Measurements from ENCODE around the gene KIF26B. TPM values are rescaled to one million over a fixed set of nuclear protein-coding genes. Genes with fewer than 3 reads are reported as not detected.

Gene KIF26B
- polyA plus RNA-seq, 1 of the 3 experiments (the other 2 are of a cell fraction), result 2.6 TPM

GRCh38 chr1:245698860-245699259 is 544.1 kb downstream of the KIF26B start:
- Histone ChIP-seq H2AFZ (ENCODE audit: low read depth) (no peak overlapping the region), H3K27ac (ENCODE audit: low read depth in 2 of 2, low read length in 1 of 2) (peak overlapping the region in 1 of 2 experiments; percentile 36; a peak in 1 of 4 replicates), H3K9me3 (no peaks in the 10 kb centered on the region), H4K20me1 (ENCODE audit: insufficient read depth) (no peaks in the 10 kb centered on the region), H3K9ac (no peak overlapping the region), H3K4me3 (ENCODE audit: low read depth in 2 of 2, low read length in 1 of 2) (no peak overlapping the region), H3K9me2 (no peaks in the 10 kb centered on the region), H3K4me1 (ENCODE audit: control insufficient read depth in 1 of 2, insufficient read depth in 2 of 2, low read depth in 1 of 2, low read length in 1 of 2) (peaks cover 0 to 16% of the 10 kb centered on the region in 2 experiments; a peak in 1 of 4 replicates), H3F3A (replicated peaks; ENCODE audit: insufficient read depth) (no peaks in the 10 kb centered on the region), H3K79me2 (ENCODE audit: insufficient read depth) (no peaks in the 10 kb centered on the region), H3K36me3 (replicated peaks in 1 of 2; ENCODE audit: control insufficient read depth in 1 of 2, insufficient read depth in 2 of 2, low read length in 1 of 2) (peaks cover 0 to 58% of the 10 kb centered on the region in 2 experiments), H3K4me2 (no peak overlapping the region), H3K27me3 (ENCODE audit: insufficient read depth) (no peaks in the 10 kb centered on the region)
- CTCF ChIA-PET, result no interaction called here
- POLR2A ChIA-PET, result no interaction called here
- no peak for DNase-seq
- no peak for TF ChIP-seq ELF1 (IDR thresholded peaks at IDR 0.05)
- no peak for TF ChIP-seq EP300 (IDR thresholded peaks at IDR 0.05; ENCODE audit: borderline replicate concordance in 1 of 2, low read depth in 1 of 2, low read length in 1 of 2)
- TF ChIP-seq FOXJ3 (CRISPR knock-in tag; IDR thresholded peaks at IDR 0.05), result no peak
- no peak for TF ChIP-seq RCOR1 (IDR thresholded peaks at IDR 0.05; ENCODE audit: low read length)
- no peak for TF ChIP-seq MXI1 (IDR thresholded peaks at IDR 0.05; ENCODE audit: low read depth, low read length)
- TF ChIP-seq NFIC (IDR thresholded peaks at IDR 0.05; ENCODE audit: borderline replicate concordance), result no peak
- no peak for TF ChIP-seq RAD21 (IDR thresholded peaks at IDR 0.05; ENCODE audit: low read length)
- TF ChIP-seq FOSL2 (IDR thresholded peaks at IDR 0.05; ENCODE audit: borderline replicate concordance, low read depth), result no peak
- no peak for TF ChIP-seq CHD2 (IDR thresholded peaks at IDR 0.05; ENCODE audit: low read length, partially characterized antibody)
- no peak for TF ChIP-seq JUND (IDR thresholded peaks at IDR 0.05)
- TF ChIP-seq PBX3 (IDR thresholded peaks at IDR 0.05), result no peak
- TF ChIP-seq ZBTB33 (IDR thresholded peaks at IDR 0.05; ENCODE audit: borderline replicate concordance, low read depth), result no peak
- TF ChIP-seq FOXM1 (IDR thresholded peaks at IDR 0.05; ENCODE audit: low read depth), result no peak
- no peak for TF ChIP-seq RXRA (IDR thresholded peaks at IDR 0.05; ENCODE audit: borderline replicate concordance, low read depth)
- TF ChIP-seq SIN3A (IDR thresholded peaks at IDR 0.05; ENCODE audit: borderline replicate concordance, low read depth, low read length), result no peak
- no peak for TF ChIP-seq SMC3 (IDR thresholded peaks at IDR 0.05; ENCODE audit: low read depth, low read length)
- no peak for TF ChIP-seq REST (IDR thresholded peaks at IDR 0.05; ENCODE audit: low read depth, low read length)
- 94% methylated on average over 14 of the region's 16 CpGs for WGBS (ENCODE audit: low lambda C conversion rate)

Data from SK-N-SH (cell line).